Upper lobe of right lung (tissue), 1 donor: ENCODE measurements around the gene ANKRD13A. TPM values are rescaled to one million over a fixed set of nuclear protein-coding genes. Genes with fewer than 3 reads are reported as not detected.
"Not testable (repeated sequence)": the region's sequence is repeated elsewhere in the genome, so short reads cannot be mapped to it uniquely, and the experiment has no call there.

ENCODE experiments used
- ATAC-seq: fragments of 200-7000 bp; cut with Tn5 transposase; one replicate; pipeline ENCODE4 v1.9.1; 2020; ENCODE audit warnings: mild to moderate bottlenecking, moderate library complexity
- DNase-seq: peaks from one replicate; pipeline ENCODE4 v3.0.0-alpha.2; 2020
- H3K27ac ChIP-seq: fragments of 200-600 bp; one replicate; pipeline ENCODE4 v1.8.0; 2022
- H3K27me3 ChIP-seq: fragments of 200-600 bp; one replicate; pipeline ENCODE4 v1.8.0; 2022; ENCODE audit warnings: mild to moderate bottlenecking
- H3K36me3 ChIP-seq: fragments of 200-600 bp; one replicate; pipeline ENCODE4 v1.8.0; 2022
- H3K4me1 ChIP-seq: fragments of 200-600 bp; one replicate; pipeline ENCODE4 v1.8.0; 2022
- H3K4me3 ChIP-seq: fragments of 200-600 bp; one replicate; pipeline ENCODE4 v1.8.0; 2022; ENCODE audit warnings: mild to moderate bottlenecking
- H3K9me3 ChIP-seq: fragments of 200-600 bp; one replicate; pipeline ENCODE4 v1.8.0; 2022
- CTCF ChIP-seq: fragments of 200-600 bp; IDR thresholded peaks from one replicate; pipeline ENCODE4 v1.8.0; 2022; ENCODE audit warnings: antibody characterized with exemption
- intact Hi-C: fragments of 100-400 bp; cut with DNase I; formaldehyde crosslinking; loops from one replicate; pipeline ENCODE4 v1.11.0; 2022
- total RNA-seq: library from RNA; stranded (reverse); fragmentation: NEBNext Ultra II Directional; extraction: Animal tissue kit (Norgen Biotek cat#: 25700); gene quantifications from one replicate; pipeline ENCODE4 v1.2.1, GENCODE V29; 2021
- donor health status: DM: no; HTN: yes; CAD: no; lungs with severe emphysema.

Gene ANKRD13A
- total RNA-seq, 1 donor from 2014 or later: 54.0 TPM

GRCh38 chr12:110075880-110076279, 76.7 kb downstream of the ANKRD13A start:
- Histone ChIP-seq H3K4me1 (peaks cover 17% of the 10 kb centered on the region), H3K27ac (no peak overlapping the region), H3K36me3 (no peaks in the 10 kb centered on the region), H3K27me3 (no peaks in the 10 kb centered on the region), H3K4me3 (no peak overlapping the region), H3K9me3 (no peaks in the 10 kb centered on the region)
- intact Hi-C loops: no loop called here
- DNase-seq: no peak
- no peak for ATAC-seq
- TF ChIP-seq CTCF: no peak

GRCh38 chr12:110077800-110078199, 78.6 kb downstream of the ANKRD13A start:
- Histone ChIP-seq H3K9me3 (no peaks in the 10 kb centered on the region), H3K4me3 (no peak overlapping the region), H3K27ac (no peak overlapping the region), H3K4me1 (peaks cover 13% of the 10 kb centered on the region), H3K36me3 (no peaks in the 10 kb centered on the region), H3K27me3 (no peaks in the 10 kb centered on the region)
- DNase-seq (no peak), ATAC-seq (no peak)
- no peak for TF ChIP-seq CTCF
- intact Hi-C loops: no loop called here

GRCh38 chr12:110079477-110080400, 80.5 kb downstream of the ANKRD13A start:
- H3K36me3 ChIP-seq: no peaks in the 10 kb centered on the region
- peak overlapping the region; percentile 30 for H3K4me3 ChIP-seq
- H3K27ac ChIP-seq: peak overlapping the region; percentile 77
- peak; percentile 82 for DNase-seq
- no peaks in the 10 kb centered on the region for H3K27me3 ChIP-seq
- peak; percentile 91 for ATAC-seq
- no peak for TF ChIP-seq CTCF
- H3K4me1 ChIP-seq: peaks cover 4% of the 10 kb centered on the region
- no peaks in the 10 kb centered on the region for H3K9me3 ChIP-seq
- intact Hi-C loops: no loop called here

GRCh38 chr12:110080410-110080809, 81.2 kb downstream of the ANKRD13A start:
- peak overlapping the region; percentile 77 for H3K27ac ChIP-seq
- H3K9me3 ChIP-seq: no peaks in the 10 kb centered on the region
- TF ChIP-seq CTCF: no peak
- H3K4me1 ChIP-seq: peaks cover 4% of the 10 kb centered on the region
- DNase-seq (no peak), ATAC-seq (peak; percentile 65)
- no peak overlapping the region for H3K4me3 ChIP-seq
- H3K27me3 ChIP-seq: no peaks in the 10 kb centered on the region
- intact Hi-C loops: no loop called here
- no peaks in the 10 kb centered on the region for H3K36me3 ChIP-seq

- Histone ChIP-seq H3K36me3 (no peaks in the 10 kb centered on the region), H3K27ac (no peak overlapping the region), H3K4me1 (peaks cover 4% of the 10 kb centered on the region), H3K4me3 (no peak overlapping the region), H3K9me3 (no peaks in the 10 kb centered on the region), H3K27me3 (no peaks in the 10 kb centered on the region)
- ATAC-seq (no peak), DNase-seq (no peak)
- intact Hi-C loops: no loop called here
- TF ChIP-seq CTCF: no peak
These were observed 85.2 kb downstream of the ANKRD13A start for GRCh38 chr12:110084314-110085015.

- H3K4me1 ChIP-seq, H3K9me3 ChIP-seq, H3K36me3 ChIP-seq, DNase-seq, H3K4me3 ChIP-seq, H3K27ac ChIP-seq, intact Hi-C loops, H3K27me3 ChIP-seq: not testable (repeated sequence)
- ATAC-seq: peak; percentile 51
These were observed 89.0 kb downstream of the ANKRD13A start for GRCh38 chr12:110088216-110088615.
